IMR-90 (cell line): Measurements from ENCODE around the gene MMP21.

Experiments
- CEBPB ChIP-seq: IDR thresholded peaks from 2 replicates; pipeline ENCODE4 v1.6.1; 2012; ENCODE audit warnings: low read depth, low read length, improper control_type of control experiment
- MAFK ChIP-seq: IDR thresholded peaks from 2 replicates; pipeline ENCODE4 v1.6.1; 2012; ENCODE audit warnings: low read depth, low read length, improper control_type of control experiment
- MAZ ChIP-seq: IDR thresholded peaks from 2 replicates; pipeline ENCODE4 v1.6.1; 2012; ENCODE audit warnings: low read depth, mild to moderate bottlenecking, low read length, improper control_type of control experiment, moderate library complexity, borderline replicate concordance
- POLR2A ChIP-seq: IDR thresholded peaks from 2 replicates; pipeline ENCODE4 v1.6.1; 2012; ENCODE audit warnings: mild to moderate bottlenecking, low read depth, low read length
- RAD21 ChIP-seq: IDR thresholded peaks from 2 replicates; pipeline ENCODE4 v1.6.1; 2012; ENCODE audit warnings: low read length, improper control_type of control experiment
- RFX5 ChIP-seq: IDR thresholded peaks from 2 replicates; pipeline ENCODE4 v1.8.0; 2012; ENCODE audit warnings: low read depth, mild to moderate bottlenecking, low read length, moderate library complexity
- TF ChIP-seq, protein P1 (sequence below): conservative IDR thresholded peaks from 2 replicates; pipeline ENCODE4 v1.5.1; 2012; ENCODE audit warnings: mild to moderate bottlenecking, low read depth, low read length, improper control_type of control experiment
- TF ChIP-seq, protein P2 (sequence below): fragments of 150-350 bp; IDR thresholded peaks from 2 replicates; pipeline ENCODE4 v1.6.1; 2017; ENCODE audit warnings: mild to moderate bottlenecking, antibody characterized with exemption, low read length, low read depth

DNA sequence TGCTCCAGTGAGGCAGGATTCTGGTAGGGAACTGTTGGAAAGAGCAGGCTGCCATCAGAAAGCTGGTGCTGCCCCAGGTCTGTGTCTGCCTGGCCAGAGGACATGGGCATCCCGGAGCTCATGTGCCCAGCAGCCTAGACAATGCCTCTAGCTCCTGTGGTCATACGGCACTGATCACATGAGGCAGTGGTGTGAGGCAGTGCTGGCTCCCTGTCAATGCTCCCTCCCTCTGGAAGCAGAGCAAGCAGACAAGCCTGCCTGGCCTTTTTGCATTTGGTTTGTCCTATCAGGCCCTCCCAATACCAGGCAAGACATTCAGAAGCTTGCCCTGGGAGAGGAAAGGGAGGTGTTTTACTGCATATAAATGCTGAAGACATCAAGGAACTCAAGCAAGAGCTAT is 19.5 kb upstream of the MMP21 start:
- no peak for TF ChIP-seq POLR2A
- TF ChIP-seq, protein P1, sequence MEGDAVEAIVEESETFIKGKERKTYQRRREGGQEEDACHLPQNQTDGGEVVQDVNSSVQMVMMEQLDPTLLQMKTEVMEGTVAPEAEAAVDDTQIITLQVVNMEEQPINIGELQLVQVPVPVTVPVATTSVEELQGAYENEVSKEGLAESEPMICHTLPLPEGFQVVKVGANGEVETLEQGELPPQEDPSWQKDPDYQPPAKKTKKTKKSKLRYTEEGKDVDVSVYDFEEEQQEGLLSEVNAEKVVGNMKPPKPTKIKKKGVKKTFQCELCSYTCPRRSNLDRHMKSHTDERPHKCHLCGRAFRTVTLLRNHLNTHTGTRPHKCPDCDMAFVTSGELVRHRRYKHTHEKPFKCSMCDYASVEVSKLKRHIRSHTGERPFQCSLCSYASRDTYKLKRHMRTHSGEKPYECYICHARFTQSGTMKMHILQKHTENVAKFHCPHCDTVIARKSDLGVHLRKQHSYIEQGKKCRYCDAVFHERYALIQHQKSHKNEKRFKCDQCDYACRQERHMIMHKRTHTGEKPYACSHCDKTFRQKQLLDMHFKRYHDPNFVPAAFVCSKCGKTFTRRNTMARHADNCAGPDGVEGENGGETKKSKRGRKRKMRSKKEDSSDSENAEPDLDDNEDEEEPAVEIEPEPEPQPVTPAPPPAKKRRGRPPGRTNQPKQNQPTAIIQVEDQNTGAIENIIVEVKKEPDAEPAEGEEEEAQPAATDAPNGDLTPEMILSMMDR, result no peak
- TF ChIP-seq CEBPB, result no peak
- TF ChIP-seq RFX5, result no peak
- no peak for TF ChIP-seq MAZ
- TF ChIP-seq RAD21, result no peak
- no peak for TF ChIP-seq MAFK
- TF ChIP-seq, protein P2, sequence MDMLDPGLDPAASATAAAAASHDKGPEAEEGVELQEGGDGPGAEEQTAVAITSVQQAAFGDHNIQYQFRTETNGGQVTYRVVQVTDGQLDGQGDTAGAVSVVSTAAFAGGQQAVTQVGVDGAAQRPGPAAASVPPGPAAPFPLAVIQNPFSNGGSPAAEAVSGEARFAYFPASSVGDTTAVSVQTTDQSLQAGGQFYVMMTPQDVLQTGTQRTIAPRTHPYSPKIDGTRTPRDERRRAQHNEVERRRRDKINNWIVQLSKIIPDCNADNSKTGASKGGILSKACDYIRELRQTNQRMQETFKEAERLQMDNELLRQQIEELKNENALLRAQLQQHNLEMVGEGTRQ, result no peak
